ENCODE measurements around the gene IL17D.

IL17D gene

DNA sequence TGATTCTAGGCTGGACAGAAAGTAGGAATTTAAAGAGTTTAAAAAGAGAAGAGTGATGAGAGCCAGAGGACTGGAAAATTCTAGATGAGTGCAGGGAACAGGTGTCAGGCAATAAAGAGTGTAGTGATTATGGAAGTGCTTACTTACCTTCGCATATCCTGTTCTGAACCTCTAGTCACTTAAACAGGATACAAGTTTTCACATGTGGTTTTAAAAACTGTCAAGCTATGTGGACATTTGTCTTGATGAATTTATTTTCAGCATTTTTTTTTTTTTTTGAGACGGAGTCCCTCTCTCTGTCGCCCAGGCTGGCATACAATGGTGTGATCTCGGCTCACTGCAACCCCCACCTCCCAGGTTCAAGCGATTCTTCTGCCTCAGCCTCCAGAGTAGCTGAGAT lies 34.3 kb upstream of the IL17D start:
- Histone ChIP-seq H3K4me3 (ENCODE audit: low read depth, low read length, poor library complexity, severe bottlenecking) (no peak overlapping the region), H3K27ac (ENCODE audit: low read depth, low read length, poor library complexity, severe bottlenecking) (no peak overlapping the region), H3F3A (ENCODE audit: insufficient read depth, low read length) (no peaks in the 10 kb centered on the region), H3K79me2 (ENCODE audit: insufficient read depth, low read length) (no peaks in the 10 kb centered on the region), H3K27me3 (ENCODE audit: insufficient read depth, low read length) (no peaks in the 10 kb centered on the region), H3K36me3 (ENCODE audit: insufficient read depth, low read length) (no peaks in the 10 kb centered on the region), H3K4me1 (ENCODE audit: insufficient read depth, low read length, severe bottlenecking) (no peaks in the 10 kb centered on the region), H3K9me2 (ENCODE audit: low read depth, low read length) (no peaks in the 10 kb centered on the region), H3K9ac (ENCODE audit: low read length) (no peak overlapping the region), H4K20me1 (ENCODE audit: insufficient read depth, low read length) (no peaks in the 10 kb centered on the region), H2AFZ (ENCODE audit: low read length) (no peak overlapping the region), H3K4me2 (ENCODE audit: low read length) (no peak overlapping the region), H3K9me3 (ENCODE audit: low read length) (no peaks in the 10 kb centered on the region)
- no peak for TF ChIP-seq EZH2 (IDR thresholded peaks at IDR 0.05; ENCODE audit: borderline replicate concordance, low read length)
- TF ChIP-seq, protein P1, sequence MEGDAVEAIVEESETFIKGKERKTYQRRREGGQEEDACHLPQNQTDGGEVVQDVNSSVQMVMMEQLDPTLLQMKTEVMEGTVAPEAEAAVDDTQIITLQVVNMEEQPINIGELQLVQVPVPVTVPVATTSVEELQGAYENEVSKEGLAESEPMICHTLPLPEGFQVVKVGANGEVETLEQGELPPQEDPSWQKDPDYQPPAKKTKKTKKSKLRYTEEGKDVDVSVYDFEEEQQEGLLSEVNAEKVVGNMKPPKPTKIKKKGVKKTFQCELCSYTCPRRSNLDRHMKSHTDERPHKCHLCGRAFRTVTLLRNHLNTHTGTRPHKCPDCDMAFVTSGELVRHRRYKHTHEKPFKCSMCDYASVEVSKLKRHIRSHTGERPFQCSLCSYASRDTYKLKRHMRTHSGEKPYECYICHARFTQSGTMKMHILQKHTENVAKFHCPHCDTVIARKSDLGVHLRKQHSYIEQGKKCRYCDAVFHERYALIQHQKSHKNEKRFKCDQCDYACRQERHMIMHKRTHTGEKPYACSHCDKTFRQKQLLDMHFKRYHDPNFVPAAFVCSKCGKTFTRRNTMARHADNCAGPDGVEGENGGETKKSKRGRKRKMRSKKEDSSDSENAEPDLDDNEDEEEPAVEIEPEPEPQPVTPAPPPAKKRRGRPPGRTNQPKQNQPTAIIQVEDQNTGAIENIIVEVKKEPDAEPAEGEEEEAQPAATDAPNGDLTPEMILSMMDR (IDR thresholded peaks at IDR 0.05; ENCODE audit: low read length): no peak

DNA sequence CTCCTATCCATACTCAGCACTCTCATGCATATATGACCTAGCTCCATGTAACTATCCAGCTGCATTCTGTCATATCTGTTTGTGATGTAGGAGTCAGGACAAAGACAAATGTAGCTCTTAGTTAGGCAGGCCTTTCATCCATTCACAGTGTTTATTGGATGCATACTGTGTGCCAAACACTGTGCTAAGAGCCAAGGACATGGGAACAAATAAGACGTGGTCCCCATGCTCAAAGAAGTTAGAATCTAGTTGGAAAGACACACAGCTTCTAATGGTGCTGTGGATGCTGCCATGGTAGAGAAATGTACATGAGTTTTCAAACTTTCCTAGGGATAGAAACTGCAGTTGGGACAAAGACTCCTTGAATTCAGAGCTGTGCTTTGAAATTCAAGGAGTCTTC lies 31.7 kb upstream of the IL17D start:
- H2AFZ ChIP-seq (ENCODE audit: low read length): no peak overlapping the region
- no peak overlapping the region for H3K9ac ChIP-seq (ENCODE audit: low read length)
- H3K27ac ChIP-seq (ENCODE audit: low read depth, low read length, poor library complexity, severe bottlenecking): no peak overlapping the region
- no peak for TF ChIP-seq EZH2 (IDR thresholded peaks at IDR 0.05; ENCODE audit: borderline replicate concordance, low read length)
- TF ChIP-seq, protein P1 (IDR thresholded peaks at IDR 0.05; ENCODE audit: low read length): no peak
- no peaks in the 10 kb centered on the region for H3K9me2 ChIP-seq (ENCODE audit: low read depth, low read length)
- no peaks in the 10 kb centered on the region for H4K20me1 ChIP-seq (ENCODE audit: insufficient read depth, low read length)
- no peaks in the 10 kb centered on the region for H3K4me1 ChIP-seq (ENCODE audit: insufficient read depth, low read length, severe bottlenecking)
- H3F3A ChIP-seq (ENCODE audit: insufficient read depth, low read length): no peaks in the 10 kb centered on the region
- H3K27me3 ChIP-seq (ENCODE audit: insufficient read depth, low read length): no peaks in the 10 kb centered on the region
- H3K9me3 ChIP-seq (ENCODE audit: low read length): no peaks in the 10 kb centered on the region
- no peaks in the 10 kb centered on the region for H3K36me3 ChIP-seq (ENCODE audit: insufficient read depth, low read length)
- no peaks in the 10 kb centered on the region for H3K79me2 ChIP-seq (ENCODE audit: insufficient read depth, low read length)
- H3K4me2 ChIP-seq (ENCODE audit: low read length): no peak overlapping the region
- H3K4me3 ChIP-seq (ENCODE audit: low read depth, low read length, poor library complexity, severe bottlenecking): no peak overlapping the region

- no peak overlapping the region for H3K27ac ChIP-seq (ENCODE audit: low read depth, low read length, poor library complexity, severe bottlenecking)
- H3K4me2 ChIP-seq (ENCODE audit: low read length): no peak overlapping the region
- H3F3A ChIP-seq (ENCODE audit: insufficient read depth, low read length): no peaks in the 10 kb centered on the region
- H4K20me1 ChIP-seq (ENCODE audit: insufficient read depth, low read length): no peaks in the 10 kb centered on the region
- no peaks in the 10 kb centered on the region for H3K36me3 ChIP-seq (ENCODE audit: insufficient read depth, low read length)
- H3K9me3 ChIP-seq (ENCODE audit: low read length): no peaks in the 10 kb centered on the region
- no peaks in the 10 kb centered on the region for H3K9me2 ChIP-seq (ENCODE audit: low read depth, low read length)
- H3K4me3 ChIP-seq (ENCODE audit: low read depth, low read length, poor library complexity, severe bottlenecking): no peak overlapping the region
- H3K27me3 ChIP-seq (ENCODE audit: insufficient read depth, low read length): no peaks in the 10 kb centered on the region
- TF ChIP-seq, protein P1 (IDR thresholded peaks at IDR 0.05; ENCODE audit: low read length): no peak
- TF ChIP-seq EZH2 (IDR thresholded peaks at IDR 0.05; ENCODE audit: borderline replicate concordance, low read length): no peak
- no peaks in the 10 kb centered on the region for H3K79me2 ChIP-seq (ENCODE audit: insufficient read depth, low read length)
- no peaks in the 10 kb centered on the region for H3K4me1 ChIP-seq (ENCODE audit: insufficient read depth, low read length, severe bottlenecking)
- no peak overlapping the region for H2AFZ ChIP-seq (ENCODE audit: low read length)
- no peak overlapping the region for H3K9ac ChIP-seq (ENCODE audit: low read length)
Observed at GRCh38 chr13:20672772-20673171, 30.7 kb upstream of the IL17D start.
